IPS DF 6.9 (cell line): Measurements from ENCODE around the gene LYRM4.

ENCODE experiments used
- DNase-seq: peaks from one replicate; pipeline ENCODE4 v3.0.0-alpha.2; 2013; ENCODE audit warnings: low read depth, low spot score
- H3K27ac ChIP-seq: one replicate; pipeline ENCODE4 v1.5.1; 2013; ENCODE audit warnings: low read length, control low read depth
- H3K27me3 ChIP-seq: 2 replicates; pipeline ENCODE4 v1.6.1; 2013; ENCODE audit warnings: mild to moderate bottlenecking, low read length; ENCODE audit not compliant: control insufficient read depth, insufficient read depth
- H3K36me3 ChIP-seq: 2 replicates; pipeline ENCODE4 v1.6.1; 2013; ENCODE audit warnings: low read length; ENCODE audit not compliant: control insufficient read depth, insufficient read depth
- H3K4me1 ChIP-seq: 2 replicates; pipeline ENCODE4 v1.6.1; 2013; ENCODE audit warnings: low read length; ENCODE audit not compliant: control insufficient read depth, insufficient read depth
- H3K4me3 ChIP-seq: 2 replicates; pipeline ENCODE4 v1.5.1; 2013; ENCODE audit warnings: mild to moderate bottlenecking, low read length
- H3K9me3 ChIP-seq: 2 replicates; pipeline ENCODE4 v1.6.1; 2013; ENCODE audit warnings: low read length, inconsistent platforms; ENCODE audit not compliant: control insufficient read depth, insufficient read depth
- WGBS: extraction: QIAGEN DNeasy Blood & Tissue Kit; methylation state at CpG from one replicate; pipeline ENCODE4 v1.1.7; 2013; ENCODE audit warnings: mixed read lengths, missing lambda C conversion rate; ENCODE audit not compliant: insufficient read length, insufficient coverage; 5-methylcytosine and 5-hydroxymethylcytosine counted together

LYRM4 gene

GRCh38 chr6:5208057-5208456 lies 52.7 kb downstream of the LYRM4 start:
- Histone ChIP-seq H3K27me3 (no peaks in the 10 kb centered on the region), H3K4me1 (peaks cover 3% of the 10 kb centered on the region), H3K9me3 (no peaks in the 10 kb centered on the region), H3K36me3 (no peaks in the 10 kb centered on the region), H3K4me3 (no peak overlapping the region), H3K27ac (no peak overlapping the region)
- no peak for DNase-seq
- no CpG with 5 or more reads among the region's 2 CpGs for WGBS

- no peak for DNase-seq
- Histone ChIP-seq H3K27me3 (no peaks in the 10 kb centered on the region), H3K4me1 (peaks cover 3% of the 10 kb centered on the region), H3K36me3 (no peaks in the 10 kb centered on the region), H3K4me3 (no peak overlapping the region), H3K9me3 (no peaks in the 10 kb centered on the region), H3K27ac (no peak overlapping the region)
- no CpG with 5 or more reads among the region's 6 CpGs for WGBS
Measured at GRCh38 chr6:5206920-5207561, 53.7 kb downstream of the LYRM4 start.

GRCh38 chr6:5205877-5206850 lies 54.6 kb downstream of the LYRM4 start:
- Histone ChIP-seq H3K27me3 (no peaks in the 10 kb centered on the region), H3K4me3 (no peak overlapping the region), H3K4me1 (peaks cover 3% of the 10 kb centered on the region), H3K9me3 (no peaks in the 10 kb centered on the region), H3K36me3 (no peaks in the 10 kb centered on the region), H3K27ac (no peak overlapping the region)
- no peak for DNase-seq
- WGBS = no CpG with 5 or more reads among the region's 7 CpGs

GRCh38 chr6:5205035-5205507 lies 55.7 kb downstream of the LYRM4 start:
- Histone ChIP-seq H3K27me3 (no peaks in the 10 kb centered on the region), H3K36me3 (no peaks in the 10 kb centered on the region), H3K4me3 (no peak overlapping the region), H3K9me3 (no peaks in the 10 kb centered on the region), H3K4me1 (peaks cover 3% of the 10 kb centered on the region), H3K27ac (no peak overlapping the region)
- no peak for DNase-seq
- WGBS = no CpG with 5 or more reads among the region's 6 CpGs

GRCh38 chr6:5204376-5204775 lies 56.4 kb downstream of the LYRM4 start:
- no peak overlapping the region for H3K4me3 ChIP-seq
- no CpG with 5 or more reads among the region's 4 CpGs for WGBS
- no peaks in the 10 kb centered on the region for H3K9me3 ChIP-seq

GRCh38 chr6:5203546-5203945 lies 57.2 kb downstream of the LYRM4 start:
- H3K9me3 ChIP-seq = no peaks in the 10 kb centered on the region
- peaks cover 3% of the 10 kb centered on the region for H3K4me1 ChIP-seq
- H3K4me3 ChIP-seq = no peak overlapping the region
- no peak overlapping the region for H3K27ac ChIP-seq
- no peak for DNase-seq
- H3K36me3 ChIP-seq = no peaks in the 10 kb centered on the region
- WGBS = no CpG with 5 or more reads among the region's 10 CpGs
- no peaks in the 10 kb centered on the region for H3K27me3 ChIP-seq

More at GRCh38 chr6:5204376-5204775, 56.4 kb downstream of the LYRM4 start:
- H3K4me1 ChIP-seq = peaks cover 3% of the 10 kb centered on the region
- no peak overlapping the region for H3K27ac ChIP-seq
- no peaks in the 10 kb centered on the region for H3K36me3 ChIP-seq
- DNase-seq = no peak
- no peaks in the 10 kb centered on the region for H3K27me3 ChIP-seq

- no CpG with 5 or more reads among the region's 7 CpGs for WGBS
- H3K27ac ChIP-seq = no peak overlapping the region
- no peak for DNase-seq
- peaks cover 3% of the 10 kb centered on the region for H3K4me1 ChIP-seq
- no peak overlapping the region for H3K4me3 ChIP-seq
- no peaks in the 10 kb centered on the region for H3K27me3 ChIP-seq
- H3K36me3 ChIP-seq = no peaks in the 10 kb centered on the region
- no peaks in the 10 kb centered on the region for H3K9me3 ChIP-seq
Measured at GRCh38 chr6:5202941-5203340, 57.8 kb downstream of the LYRM4 start.

GRCh38 chr6:5202206-5202605 lies 58.5 kb downstream of the LYRM4 start:
- H3K4me1 ChIP-seq = peaks cover 3% of the 10 kb centered on the region
- DNase-seq = no peak
- no peaks in the 10 kb centered on the region for H3K9me3 ChIP-seq
- H3K4me3 ChIP-seq = no peak overlapping the region
- H3K36me3 ChIP-seq = no peaks in the 10 kb centered on the region
- H3K27me3 ChIP-seq = no peaks in the 10 kb centered on the region
- H3K27ac ChIP-seq = no peak overlapping the region

GRCh38 chr6:5201271-5201670 lies 59.5 kb downstream of the LYRM4 start:
- DNase-seq = no peak
- no CpG with 5 or more reads among the region's 5 CpGs for WGBS

GRCh38 chr6:5199702-5200101 lies 61.0 kb downstream of the LYRM4 start:
- H3K36me3 ChIP-seq = no peaks in the 10 kb centered on the region
- H3K27me3 ChIP-seq = no peaks in the 10 kb centered on the region
- no peaks in the 10 kb centered on the region for H3K9me3 ChIP-seq
- DNase-seq = no peak
- no peaks in the 10 kb centered on the region for H3K4me1 ChIP-seq
- H3K4me3 ChIP-seq = no peak overlapping the region
- H3K27ac ChIP-seq = no peak overlapping the region

More at GRCh38 chr6:5201271-5201670, 59.5 kb downstream of the LYRM4 start:
- no peaks in the 10 kb centered on the region for H3K36me3 ChIP-seq
- H3K4me1 ChIP-seq = peaks cover 3% of the 10 kb centered on the region
- H3K4me3 ChIP-seq = no peak overlapping the region
- no peaks in the 10 kb centered on the region for H3K27me3 ChIP-seq
- H3K27ac ChIP-seq = no peak overlapping the region
- H3K9me3 ChIP-seq = no peaks in the 10 kb centered on the region
